GM12878 (cell line): ENCODE results near the gene LEFTY1. TPM values are rescaled to one million over a fixed set of nuclear protein-coding genes. Genes with fewer than 3 reads are reported as not detected.

ENCODE experiments used
- ATAC-seq: fragments of 200-7000 bp; cut with Tn5 transposase; 3 replicates; pipeline ENCODE4 v1.9.1; 2020; ENCODE audit warnings: mild to moderate bottlenecking, moderate library complexity
- BruUV-seq: library from RNA; stranded (reverse); fragments of 400-500 nt; replicated peaks from 2 replicates; lab custom pipeline; 2021; lab: Mats Ljungman, UMichigan
- CTCF ChIA-PET: fragments of 300-600 bp; sonication (Branson Sonifier 250); formaldehyde crosslinking; extraction: SDS; loops from one replicate; lab custom pipeline; 2021; ENCODE audit warnings: inconsistent platforms; lab: Yijun Ruan, JAX
- POLR2A ChIA-PET: fragments of 350-600 bp; formaldehyde crosslinking; extraction: SDS; loops from one replicate; lab custom pipeline; 2021; ENCODE audit warnings: inconsistent platforms; lab: Charles Lee
- RAD21 ChIA-PET: fragments of 300-600 bp; sonication (Branson Sonifier 250); formaldehyde crosslinking; loops from one replicate; lab custom pipeline; 2023; ENCODE audit warnings: antibody characterized with exemption; ENCODE audit not compliant: unreplicated experiment; lab: Charles Lee
- SMC1A ChIA-PET: fragments of 300-600 bp; sonication (Branson Sonifier 250); formaldehyde crosslinking; loops from one replicate; lab custom pipeline; 2023; ENCODE audit not compliant: unreplicated experiment, uncharacterized antibody; lab: Charles Lee
- DNase-seq: peaks from one replicate; pipeline ENCODE4 v3.0.0-alpha.2; 2011; ENCODE audit warnings: low read depth, low spot score
- FAIRE-seq: peaks from 3 replicates; lab custom pipeline; 2011; peaks lifted over from hg19 to GRCh38; lab: Jason Lieb, UNC
- H2AFZ ChIP-seq: 2 replicates; pipeline ENCODE4 v1.6.0; 2011; ENCODE audit warnings: low read depth, low read length, control low read depth; ENCODE audit not compliant: control insufficient read depth
- H3K27ac ChIP-seq: 2 replicates; pipeline ENCODE4 v1.5.1; 2011; ENCODE audit warnings: control low read depth; ENCODE audit not compliant: control insufficient read depth, insufficient read depth
- H3K27me3 ChIP-seq, 2 experiments: replicated peaks in 1 of 2; 2 replicates each; pipeline versions ENCODE4 v1.6.0 to v1.6.1; 2011; ENCODE audit warnings: low read length in 1 of 2; ENCODE audit not compliant: control insufficient read depth in 2 of 2, insufficient read depth in 2 of 2
- H3K36me3 ChIP-seq, 2 experiments: 2 replicates each; pipeline ENCODE4 v1.5.1; 2011; ENCODE audit warnings: low read length in 1 of 2; ENCODE audit not compliant: control insufficient read depth in 2 of 2, insufficient read depth in 2 of 2
- H3K4me1 ChIP-seq: 2 replicates; pipeline ENCODE4 v1.6.1; 2011; ENCODE audit warnings: mild to moderate bottlenecking, low read length, moderate library complexity, mixed read lengths; ENCODE audit not compliant: control insufficient read depth, insufficient read depth
- H3K4me2 ChIP-seq: 2 replicates; pipeline ENCODE4 v1.6.0; 2011; ENCODE audit warnings: control low read depth; ENCODE audit not compliant: control insufficient read depth, insufficient read depth
- H3K4me3 ChIP-seq: fragments of 200-600 bp; sonication (generic); 2 replicates; pipeline ENCODE4 v1.5.1; 2016
- H3K79me2 ChIP-seq: 2 replicates; pipeline ENCODE4 v1.6.0; 2011; ENCODE audit warnings: low read length; ENCODE audit not compliant: control insufficient read depth, insufficient read depth
- H3K9ac ChIP-seq: 2 replicates; pipeline ENCODE4 v1.8.0; 2011; ENCODE audit warnings: low read length, control low read depth, mixed read lengths; ENCODE audit not compliant: control insufficient read depth, insufficient read depth
- H3K9me3 ChIP-seq: replicated peaks from 3 replicates; pipeline ENCODE4 v1.5.1; 2011; ENCODE audit warnings: mild to moderate bottlenecking, low read length; ENCODE audit not compliant: control insufficient read depth, insufficient read depth
- H4K20me1 ChIP-seq: 2 replicates; pipeline ENCODE4 v1.6.0; 2011; ENCODE audit not compliant: control insufficient read depth, insufficient read depth
- BACH1 ChIP-seq: fragments of 450-650 bp; IDR thresholded peaks from 2 replicates; pipeline ENCODE4 v1.6.1; 2017; ENCODE audit warnings: mild to moderate bottlenecking, borderline replicate concordance
- CREM ChIP-seq: IDR thresholded peaks from 2 replicates; pipeline ENCODE4 v1.6.1; 2014; ENCODE audit warnings: antibody characterized with exemption, low read depth
- E2F8 ChIP-seq: fragments of 450-650 bp; IDR thresholded peaks from 2 replicates; pipeline ENCODE4 v1.6.1; 2018; ENCODE audit warnings: mild to moderate bottlenecking, low read depth, moderate library complexity; ENCODE audit not compliant: partially characterized antibody
- LARP7 ChIP-seq: fragments of 450-650 bp; IDR thresholded peaks from 2 replicates; pipeline ENCODE4 v1.6.1; 2017; ENCODE audit warnings: mild to moderate bottlenecking
- MEF2A ChIP-seq: IDR thresholded peaks from 2 replicates; pipeline ENCODE4 v1.6.1; 2011; ENCODE audit warnings: low read depth, mild to moderate bottlenecking, low read length, moderate library complexity; ENCODE audit not compliant: insufficient read depth
- NBN ChIP-seq: fragments of 450-650 bp; IDR thresholded peaks from 2 replicates; pipeline ENCODE4 v1.6.1; 2016
- NFXL1 ChIP-seq: fragments of 450-650 bp; IDR thresholded peaks from 2 replicates; pipeline ENCODE4 v1.6.1; 2017; ENCODE audit warnings: antibody characterized with exemption, mild to moderate bottlenecking, borderline replicate concordance
- POU2F2 ChIP-seq: IDR thresholded peaks from 3 replicates; pipeline ENCODE4 v1.6.1; 2011; ENCODE audit warnings: low read depth, mild to moderate bottlenecking, low read length, borderline replicate concordance
- SIX5 ChIP-seq: IDR thresholded peaks from 2 replicates; pipeline ENCODE4 v1.6.1; 2011; ENCODE audit warnings: mild to moderate bottlenecking, low read depth, low read length, moderate library complexity; ENCODE audit not compliant: severe bottlenecking
- WGBS: methylation state at CpG from one replicate; pipeline ENCODE4 v1.1.6; 2016; ENCODE audit warnings: low lambda C conversion rate; ENCODE audit not compliant: insufficient replicate concordance, insufficient coverage; ENCODE audit errors: missing lambda C conversion rate; 5-methylcytosine and 5-hydroxymethylcytosine counted together
- in situ Hi-C: fragments of 300-500 bp; cut with MboI; formaldehyde crosslinking; loops from 9 replicates; pipeline ENCODE4 v1.14.3; 2018; ENCODE audit warnings: mixed read lengths
- intact Hi-C: fragments of 100-400 bp; cut with micrococcal nuclease; formaldehyde crosslinking; loops from one replicate; pipeline ENCODE4 v1.14.2; 2022; ENCODE audit not compliant: unreplicated experiment
- polyA plus RNA-seq, 11 experiments: library from polyadenylated mRNA; depleted of rRNA in 4 of 11; unstranded in 6 of 11; stranded (reverse) in 5 of 11; fragments of >200 nt; fragmentation: Nextera tagmentation in 4 of 11; fragmentation: Illumina TruSeq in 1 of 11; extraction: Ambion mirVana in 4 of 11; extraction: Trizol in 1 of 11; gene quantifications; 1 replicate in 1 of 11; 2 replicates in 10 of 11; pipeline versions ENCODE4 v1.2.1 to v1.2.3, GENCODE V29; 2011 to 2016; ENCODE audit warnings: inconsistent platforms in 2 of 11, missing spikeins in 2 of 11, low read depth in 1 of 11
- total RNA-seq, 4 experiments: library from RNA; depleted of rRNA in 3 of 4; stranded (reverse); fragments of >200 nt in 3 of 4; fragmentation: Illumina TruSeq in 1 of 4; extraction: Trizol in 1 of 4; gene quantifications; 2 replicates each; pipeline versions ENCODE4 v1.2.1 to v1.2.3, GENCODE V29; 2013 to 2021
- TF ChIP-seq, protein P1 (sequence below): IDR thresholded peaks from 2 replicates; pipeline ENCODE4 v1.6.1; 2011; ENCODE audit warnings: borderline replicate concordance, low read depth, mild to moderate bottlenecking, moderate library complexity, mixed read lengths, low read length; ENCODE audit not compliant: insufficient read depth; ENCODE audit errors: extremely low read length

The LEFTY1 gene
- total and polyA plus RNA-seq, 10 of the 15 experiments (the other 5 are each of a cell fraction or from before 2014, with no cell fraction given): 0.06 TPM; not detected in 8

DNA sequence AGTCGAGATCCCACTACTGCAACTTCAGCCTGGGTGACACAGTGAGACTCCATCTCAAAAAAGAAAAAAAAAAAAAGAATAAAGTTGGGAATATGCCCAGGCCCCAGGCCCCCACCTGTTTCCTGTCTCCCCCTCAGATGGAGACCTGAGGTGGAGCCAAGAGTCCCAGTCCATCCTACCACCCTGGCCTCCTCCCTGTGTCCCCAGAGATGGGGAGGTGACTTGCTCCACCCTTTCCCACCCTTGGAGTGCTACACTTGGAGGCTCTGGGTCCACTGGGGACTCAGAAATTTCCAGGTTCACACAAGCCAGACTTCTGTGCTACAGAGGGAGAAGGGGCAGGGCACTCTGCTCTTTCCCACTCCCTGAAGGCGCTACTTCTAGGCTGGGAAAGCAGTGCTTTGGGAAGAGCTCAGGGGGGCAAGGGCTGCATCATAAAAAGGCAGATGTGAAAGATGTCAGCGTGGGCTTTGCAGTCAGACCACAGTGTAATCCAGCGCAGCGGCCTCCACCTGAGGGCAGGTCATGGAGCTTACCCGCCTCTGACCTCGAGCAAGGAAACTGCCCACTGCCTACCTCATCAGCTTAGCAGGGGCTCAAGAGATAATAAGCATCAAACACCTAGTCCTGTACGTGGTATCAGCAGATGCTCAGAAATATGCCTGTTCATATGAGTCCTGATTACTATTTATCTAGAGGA lies 20.2 kb downstream of the LEFTY1 start (continued):
- TF ChIP-seq LARP7 (no peak), E2F8 (no peak), NBN (no peak)

GRCh38 chr1:225866981-225867380 lies 22.0 kb downstream of the LEFTY1 start:
- in situ Hi-C loops: no loop called here
- WGBS: 73% methylated on average over 6 of the region's 6 CpGs
- Histone ChIP-seq H3K4me2 (no peak overlapping the region), H3K36me3 (peaks cover 13 to 28% of the 10 kb centered on the region in 2 experiments), H4K20me1 (no peaks in the 10 kb centered on the region), H3K9me3 (no peaks in the 10 kb centered on the region), H3K27ac (no peak overlapping the region), H3K9ac (no peak overlapping the region), H3K4me1 (peaks cover 6% of the 10 kb centered on the region), H3K4me3 (no peak overlapping the region), H3K79me2 (no peaks in the 10 kb centered on the region), H2AFZ (no peak overlapping the region), H3K27me3 (no peaks in the 10 kb centered on the region)
- RAD21 ChIA-PET: interaction anchor here (0.6 to 1.2 kb wide), 2 partner anchors 89 to 341 kb away, joined by 5 read pairs; partner anchors contain the start of gene SRP9
- DNase-seq (no peak), FAIRE-seq (no peak), ATAC-seq (no peak)
- POLR2A ChIA-PET: interaction anchor here (1.5 kb wide), 1 partner anchor 15 kb away, joined by 3 read pairs; no protein-coding TSS in a partner anchor
- BruUV-seq: no TSS peak
- intact Hi-C loops: no loop called here
- CTCF ChIA-PET: no interaction called here
- SMC1A ChIA-PET: interaction anchor here (1.3 to 1.6 kb wide), 2 partner anchors 9 to 14 kb away, joined by 3 read pairs; no protein-coding TSS in a partner anchor
- no peak for TF ChIP-seq NFXL1
- TF ChIP-seq CREM: no peak
- no peak for TF ChIP-seq E2F8
- no peak for TF ChIP-seq MEF2A
- TF ChIP-seq, protein P1, sequence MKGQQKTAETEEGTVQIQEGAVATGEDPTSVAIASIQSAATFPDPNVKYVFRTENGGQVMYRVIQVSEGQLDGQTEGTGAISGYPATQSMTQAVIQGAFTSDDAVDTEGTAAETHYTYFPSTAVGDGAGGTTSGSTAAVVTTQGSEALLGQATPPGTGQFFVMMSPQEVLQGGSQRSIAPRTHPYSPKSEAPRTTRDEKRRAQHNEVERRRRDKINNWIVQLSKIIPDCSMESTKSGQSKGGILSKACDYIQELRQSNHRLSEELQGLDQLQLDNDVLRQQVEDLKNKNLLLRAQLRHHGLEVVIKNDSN: no peak
- TF ChIP-seq LARP7: no peak
- TF ChIP-seq SIX5: no peak
- TF ChIP-seq POU2F2: no peak
- no peak for TF ChIP-seq BACH1
- no peak for TF ChIP-seq NBN
